ENCODE measurements around the gene KDM5A.

GRCh38 chr12:389142-390096 lies at the start of gene KDM5A:
- TF ChIP-seq, protein P1, sequence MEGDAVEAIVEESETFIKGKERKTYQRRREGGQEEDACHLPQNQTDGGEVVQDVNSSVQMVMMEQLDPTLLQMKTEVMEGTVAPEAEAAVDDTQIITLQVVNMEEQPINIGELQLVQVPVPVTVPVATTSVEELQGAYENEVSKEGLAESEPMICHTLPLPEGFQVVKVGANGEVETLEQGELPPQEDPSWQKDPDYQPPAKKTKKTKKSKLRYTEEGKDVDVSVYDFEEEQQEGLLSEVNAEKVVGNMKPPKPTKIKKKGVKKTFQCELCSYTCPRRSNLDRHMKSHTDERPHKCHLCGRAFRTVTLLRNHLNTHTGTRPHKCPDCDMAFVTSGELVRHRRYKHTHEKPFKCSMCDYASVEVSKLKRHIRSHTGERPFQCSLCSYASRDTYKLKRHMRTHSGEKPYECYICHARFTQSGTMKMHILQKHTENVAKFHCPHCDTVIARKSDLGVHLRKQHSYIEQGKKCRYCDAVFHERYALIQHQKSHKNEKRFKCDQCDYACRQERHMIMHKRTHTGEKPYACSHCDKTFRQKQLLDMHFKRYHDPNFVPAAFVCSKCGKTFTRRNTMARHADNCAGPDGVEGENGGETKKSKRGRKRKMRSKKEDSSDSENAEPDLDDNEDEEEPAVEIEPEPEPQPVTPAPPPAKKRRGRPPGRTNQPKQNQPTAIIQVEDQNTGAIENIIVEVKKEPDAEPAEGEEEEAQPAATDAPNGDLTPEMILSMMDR (IDR thresholded peaks at IDR 0.05; ENCODE audit: poor library complexity): no peak
- no peak for TF ChIP-seq EZH2phosphoT487 (IDR thresholded peaks at IDR 0.05; ENCODE audit: low read depth, severe bottlenecking, unreplicated experiment)
- no peak for TF ChIP-seq EZH2 (IDR thresholded peaks at IDR 0.05; ENCODE audit: borderline replicate concordance)
